Coronary artery (tissue), 2 donors: Measurements from ENCODE around the gene XAF1.
"Not testable (repeated sequence)": the region's sequence is repeated elsewhere in the genome, so short reads cannot be mapped to it uniquely, and the experiment has no call there.

Source experiments
- DNase-seq: peaks from one replicate; pipeline ENCODE4 v3.0.0-alpha.2; 2017; ENCODE audit warnings: low spot score
- H3K27ac ChIP-seq, 2 donors: fragments of 200-600 bp; sonication (generic); one replicate each; pipeline ENCODE4 v1.5.1; 2016 to 2019
- H3K4me3 ChIP-seq: fragments of 200-600 bp; sonication (generic); 2 replicates; pipeline ENCODE4 v1.5.1; 2016; ENCODE audit warnings: mild to moderate bottlenecking, moderate library complexity
- TF ChIP-seq, protein P1 (sequence below): fragments of 200-600 bp; sonication (generic); IDR thresholded peaks from one replicate; pipeline ENCODE4 v1.5.1; 2019; ENCODE audit warnings: antibody characterized with exemption

Gene XAF1

DNA sequence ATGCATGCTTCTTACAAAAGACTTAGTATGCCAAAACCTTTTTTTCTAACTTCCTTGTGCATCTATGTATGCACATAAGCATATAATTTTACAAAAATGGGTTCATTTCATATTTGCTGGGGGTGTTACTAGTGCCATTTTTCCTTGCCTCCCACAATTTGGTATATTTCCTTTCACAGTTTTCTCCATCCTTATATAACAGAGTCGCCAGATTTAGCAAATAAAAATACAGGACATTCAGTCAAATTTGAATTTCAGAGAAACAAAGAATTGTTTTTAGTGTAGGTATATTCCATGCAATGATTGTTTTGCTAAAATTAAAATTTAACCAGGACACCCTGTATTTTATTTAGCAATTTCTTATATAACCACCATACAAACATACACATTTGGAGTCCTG, 16.2 kb downstream of the XAF1 start:
- TF ChIP-seq, protein P1, sequence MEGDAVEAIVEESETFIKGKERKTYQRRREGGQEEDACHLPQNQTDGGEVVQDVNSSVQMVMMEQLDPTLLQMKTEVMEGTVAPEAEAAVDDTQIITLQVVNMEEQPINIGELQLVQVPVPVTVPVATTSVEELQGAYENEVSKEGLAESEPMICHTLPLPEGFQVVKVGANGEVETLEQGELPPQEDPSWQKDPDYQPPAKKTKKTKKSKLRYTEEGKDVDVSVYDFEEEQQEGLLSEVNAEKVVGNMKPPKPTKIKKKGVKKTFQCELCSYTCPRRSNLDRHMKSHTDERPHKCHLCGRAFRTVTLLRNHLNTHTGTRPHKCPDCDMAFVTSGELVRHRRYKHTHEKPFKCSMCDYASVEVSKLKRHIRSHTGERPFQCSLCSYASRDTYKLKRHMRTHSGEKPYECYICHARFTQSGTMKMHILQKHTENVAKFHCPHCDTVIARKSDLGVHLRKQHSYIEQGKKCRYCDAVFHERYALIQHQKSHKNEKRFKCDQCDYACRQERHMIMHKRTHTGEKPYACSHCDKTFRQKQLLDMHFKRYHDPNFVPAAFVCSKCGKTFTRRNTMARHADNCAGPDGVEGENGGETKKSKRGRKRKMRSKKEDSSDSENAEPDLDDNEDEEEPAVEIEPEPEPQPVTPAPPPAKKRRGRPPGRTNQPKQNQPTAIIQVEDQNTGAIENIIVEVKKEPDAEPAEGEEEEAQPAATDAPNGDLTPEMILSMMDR = no peak

GRCh38 chr17:6774906-6775305, 19.1 kb downstream of the XAF1 start:
- H3K27ac ChIP-seq, DNase-seq, H3K4me3 ChIP-seq: not testable (repeated sequence)

More for the DNA sequence above, 16.2 kb downstream of the XAF1 start:
- H3K27ac ChIP-seq = no peak overlapping the region
- no peak for DNase-seq
- no peak overlapping the region for H3K4me3 ChIP-seq

DNA sequence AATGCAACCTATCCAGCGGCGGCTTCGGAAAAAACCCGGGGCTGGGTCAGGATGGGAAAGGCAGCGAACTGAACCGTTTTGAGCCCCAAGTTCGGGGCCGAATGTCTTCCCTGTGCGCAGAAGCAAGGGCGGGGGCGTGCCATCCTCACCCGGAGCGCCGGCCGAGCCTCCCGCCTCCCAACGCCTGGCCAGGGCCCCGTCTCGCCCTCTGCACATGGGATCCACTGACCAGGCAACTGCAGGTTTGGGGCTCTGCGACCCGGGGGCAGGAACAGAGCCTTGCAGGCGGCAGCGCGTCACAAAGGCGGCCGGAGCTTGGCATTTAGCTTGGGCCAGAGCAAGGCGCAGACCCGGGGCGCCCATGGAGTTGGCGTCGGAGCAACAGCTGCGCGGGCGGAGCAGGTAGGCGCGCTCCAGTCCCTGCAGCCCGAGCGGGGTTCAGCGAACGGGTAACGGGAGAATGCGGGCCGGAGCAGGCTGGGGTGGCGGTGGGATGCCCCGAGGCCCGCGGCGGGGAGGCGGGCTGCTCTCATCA, 20.1 kb downstream of the XAF1 start, which contains the start of gene FBXO39:
TSS of gene FBXO39 (plus strand) at position 345 of the 535 bp plus-strand sequence. CDS start 3,654 bp downstream, outside the sequence.
- H3K27ac ChIP-seq = no peak within 1 kb of the TSS
- TF ChIP-seq, protein P1 = no peak
- no peak for DNase-seq
- H3K4me3 ChIP-seq = peak within 1 kb of the TSS; percentile 21

DNA sequence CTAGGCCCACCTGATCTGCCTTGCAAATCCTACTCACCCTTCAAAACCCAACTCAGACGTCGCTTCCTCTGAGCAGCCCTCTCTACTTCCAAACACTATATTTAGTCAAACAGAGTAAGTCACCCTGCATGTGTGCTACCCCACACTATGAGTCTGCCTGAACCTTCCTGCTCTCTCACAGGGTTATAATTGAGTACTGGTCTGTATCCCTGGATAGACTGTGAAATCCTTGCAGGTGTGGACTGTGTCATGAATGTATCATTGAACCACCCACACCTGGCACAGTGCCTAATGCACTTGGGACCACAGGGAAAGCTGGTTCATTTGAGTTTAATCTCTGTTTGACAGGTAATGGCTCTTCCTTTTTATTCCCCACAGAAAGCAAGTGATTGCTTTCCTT, 23.6 kb downstream of the XAF1 start:
- no peak for DNase-seq
- TF ChIP-seq, protein P1 = no peak
- no peak overlapping the region for H3K4me3 ChIP-seq
- H3K27ac ChIP-seq = no peak overlapping the region

- TF ChIP-seq, protein P1 = no peak
- no peak for DNase-seq
- Histone ChIP-seq H3K4me3 (no peak overlapping the region), H3K27ac (no peak overlapping the region)
These were observed 24.2 kb downstream of the XAF1 start for GRCh38 chr17:6780001-6780400.

DNA sequence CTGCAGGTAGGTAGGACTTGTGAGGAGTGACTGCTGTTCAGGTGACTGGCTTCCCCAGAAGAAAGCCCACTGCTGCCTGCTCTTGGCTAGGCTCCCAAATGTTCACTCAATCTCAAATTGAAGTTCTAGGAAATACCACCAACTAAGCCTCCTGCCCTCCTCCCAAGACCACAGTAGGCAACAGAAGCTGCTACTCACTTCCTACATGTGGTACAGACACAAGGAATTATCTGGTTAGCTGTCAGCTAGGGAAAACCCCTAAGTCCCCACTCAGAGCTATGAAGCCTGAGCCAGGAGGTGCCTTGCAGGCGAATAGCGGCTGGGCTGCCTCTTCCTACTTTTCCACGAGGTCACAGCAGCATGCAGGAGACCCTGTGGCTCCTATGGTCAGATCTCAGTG, 25.0 kb downstream of the XAF1 start:
- no peak overlapping the region for H3K27ac ChIP-seq
- no peak overlapping the region for H3K4me3 ChIP-seq
- DNase-seq = no peak
- TF ChIP-seq, protein P1 = no peak

- Histone ChIP-seq H3K27ac (no peak overlapping the region), H3K4me3 (no peak overlapping the region)
- DNase-seq = no peak
- TF ChIP-seq, protein P1 = no peak
These were observed 26.4 kb downstream of the XAF1 start for GRCh38 chr17:6782244-6782643.
